ENCODE data around the gene EXOC5.

GRCh38 chr14:57189070-57189469, 79.6 kb downstream of the EXOC5 start:
- TF ChIP-seq EZH2 (IDR thresholded peaks at IDR 0.05; ENCODE audit: insufficient read depth, poor library complexity, severe bottlenecking) (no peak), EZH2phosphoT487 (IDR thresholded peaks at IDR 0.05; ENCODE audit: insufficient read depth, low read depth) (no peak)
